Tibial nerve (tissue), 4 donors: Measurements from ENCODE around the gene INPP5A.

Experiments used
- CTCF ChIP-seq, 5 experiments: fragments of 200-600 bp in 3 of 5; fragments of 450-650 bp in 2 of 5; sonication (generic) in 3 of 5; IDR thresholded peaks; one replicate each; pipeline ENCODE4 v1.5.1; 2016 to 2019; ENCODE audit warnings: antibody characterized with exemption in 5 of 5, mild to moderate bottlenecking in 3 of 5, moderate library complexity in 2 of 5
- EP300 ChIP-seq, 2 donors: sonication (generic); formaldehyde crosslinking; IDR thresholded peaks; one replicate each; pipeline ENCODE4 v1.6.1; 2017; ENCODE audit warnings: antibody characterized with exemption in 2 of 2, mild to moderate bottlenecking in 1 of 2
- POLR2A ChIP-seq, 2 donors: fragments of 450-650 bp; IDR thresholded peaks; one replicate each; pipeline ENCODE4 v1.6.1; 2017; ENCODE audit warnings: antibody characterized with exemption in 2 of 2, mild to moderate bottlenecking in 2 of 2, moderate library complexity in 2 of 2

DNA sequence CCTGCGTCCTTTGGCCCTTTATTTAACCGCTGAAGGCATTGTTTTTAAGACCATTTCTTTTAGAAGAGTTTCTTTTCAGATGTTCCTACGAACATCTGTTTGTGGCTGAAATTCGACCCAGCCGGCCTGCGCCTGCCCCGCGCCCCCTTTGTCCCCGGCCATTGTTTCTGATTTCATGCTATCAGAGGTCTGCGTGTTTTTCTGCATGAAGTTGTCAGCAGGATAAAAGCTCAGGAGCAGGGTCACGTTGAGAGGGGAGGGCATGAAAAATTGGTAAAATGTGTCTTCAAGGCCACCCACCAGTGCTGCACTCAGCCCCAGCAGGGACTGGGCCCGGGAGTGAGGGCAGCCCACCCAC lies 205.2 kb downstream of the INPP5A start:
- TF ChIP-seq CTCF (IDR thresholded peaks at IDR 0.05) (no peak), POLR2A (IDR thresholded peaks at IDR 0.05) (no peak), EP300 (IDR thresholded peaks at IDR 0.05) (no peak)
